Measurements from ENCODE around the gene DEF6. TPM values are rescaled to one million over a fixed set of nuclear protein-coding genes. Genes with fewer than 3 reads are reported as not detected.

DEF6 gene, protein sequence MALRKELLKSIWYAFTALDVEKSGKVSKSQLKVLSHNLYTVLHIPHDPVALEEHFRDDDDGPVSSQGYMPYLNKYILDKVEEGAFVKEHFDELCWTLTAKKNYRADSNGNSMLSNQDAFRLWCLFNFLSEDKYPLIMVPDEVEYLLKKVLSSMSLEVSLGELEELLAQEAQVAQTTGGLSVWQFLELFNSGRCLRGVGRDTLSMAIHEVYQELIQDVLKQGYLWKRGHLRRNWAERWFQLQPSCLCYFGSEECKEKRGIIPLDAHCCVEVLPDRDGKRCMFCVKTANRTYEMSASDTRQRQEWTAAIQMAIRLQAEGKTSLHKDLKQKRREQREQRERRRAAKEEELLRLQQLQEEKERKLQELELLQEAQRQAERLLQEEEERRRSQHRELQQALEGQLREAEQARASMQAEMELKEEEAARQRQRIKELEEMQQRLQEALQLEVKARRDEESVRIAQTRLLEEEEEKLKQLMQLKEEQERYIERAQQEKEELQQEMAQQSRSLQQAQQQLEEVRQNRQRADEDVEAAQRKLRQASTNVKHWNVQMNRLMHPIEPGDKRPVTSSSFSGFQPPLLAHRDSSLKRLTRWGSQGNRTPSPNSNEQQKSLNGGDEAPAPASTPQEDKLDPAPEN
- total RNA-seq = 0.31 TPM in 1 of 2 replicates, not detected in the other
- polyA plus RNA-seq (2012) = 0.77 TPM

DNA sequence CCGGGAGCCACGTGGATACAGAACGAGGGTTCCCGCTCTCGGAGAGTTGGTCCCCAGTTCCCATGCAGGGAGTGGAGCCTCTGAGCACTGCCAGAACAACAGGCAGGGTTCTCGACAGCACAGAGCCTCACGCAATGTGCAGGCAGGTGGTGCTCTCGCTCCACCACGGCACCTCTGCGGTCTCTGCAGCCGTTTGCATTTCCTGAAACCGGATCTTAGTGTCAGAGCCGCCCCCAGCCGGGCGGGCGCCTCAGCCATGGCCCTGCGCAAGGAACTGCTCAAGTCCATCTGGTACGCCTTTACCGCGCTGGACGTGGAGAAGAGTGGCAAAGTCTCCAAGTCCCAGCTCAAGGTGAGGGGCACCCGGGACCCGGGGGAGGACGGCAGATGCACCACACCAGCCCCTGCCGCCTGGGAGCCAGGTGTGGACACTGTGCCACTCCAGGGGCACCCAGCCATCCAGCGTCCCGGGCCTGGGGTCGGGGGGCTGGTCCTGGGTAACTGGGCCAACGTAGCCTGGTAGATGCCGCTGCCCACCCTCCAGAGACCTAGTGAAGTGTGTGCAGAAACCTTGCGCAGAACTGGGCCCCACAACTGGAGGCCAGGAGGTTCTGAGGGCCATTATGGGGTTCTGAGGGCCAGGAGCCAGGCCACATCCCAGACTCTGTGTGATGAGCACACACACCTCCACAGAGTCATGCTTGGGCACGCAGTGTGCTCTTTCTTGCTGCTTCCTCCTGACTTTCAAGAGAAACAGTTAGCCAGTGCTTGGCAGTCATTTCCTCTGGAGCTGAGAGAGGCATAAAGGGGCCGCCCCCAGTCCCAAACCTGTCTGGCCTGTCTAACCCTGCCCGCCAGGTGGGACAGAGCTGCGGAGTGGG lies at the start of gene DEF6:
DEF6 (plus strand) TSS at position 218 of the 881 bp plus-strand sequence; CDS start at position 257, 39 bp downstream.
- no peak for DNase-seq (ENCODE audit: low read depth)

DNA sequence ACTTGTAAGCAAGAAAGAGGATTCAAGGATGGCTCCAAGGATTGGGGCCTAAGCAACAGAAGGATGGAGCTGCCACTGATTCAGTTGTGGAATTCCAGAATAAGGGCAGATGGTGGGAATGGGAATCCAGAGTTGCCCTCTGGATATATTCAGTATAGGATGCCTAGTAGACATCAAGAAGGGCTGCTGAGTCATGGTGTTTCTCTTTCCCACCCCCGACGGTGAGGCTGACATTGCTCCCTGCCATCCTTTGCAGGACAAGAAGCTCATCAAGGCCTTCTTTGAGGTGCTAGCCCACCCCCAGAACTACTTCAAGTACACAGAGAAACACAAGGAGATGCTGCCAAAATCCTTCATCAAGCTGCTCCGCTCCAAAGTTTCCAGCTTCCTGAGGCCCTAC lies 49.3 kb upstream of the DEF6 start:
- no peak for DNase-seq (ENCODE audit: low read depth)

DNA sequence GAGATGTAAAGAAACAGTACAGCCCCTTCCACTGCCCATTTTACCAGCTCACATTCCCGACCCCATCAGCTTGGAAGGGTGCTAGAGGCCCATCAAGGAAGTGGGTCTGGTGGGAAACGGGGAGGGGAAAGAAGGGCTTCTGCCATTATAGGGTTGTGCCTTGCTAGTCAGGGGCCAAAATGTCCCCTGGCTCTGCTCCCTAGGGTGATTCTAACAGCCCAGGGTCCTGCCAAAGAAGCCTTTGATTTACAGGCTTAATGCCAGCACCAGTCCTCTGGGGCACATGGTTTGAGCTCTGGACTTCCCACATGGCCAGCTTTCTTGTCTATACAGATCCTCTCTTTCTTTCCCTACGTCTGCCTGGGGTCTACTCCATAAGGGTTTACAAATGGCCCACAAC lies 48.7 kb upstream of the DEF6 start:
- no peak for DNase-seq (ENCODE audit: low read depth)

DNA sequence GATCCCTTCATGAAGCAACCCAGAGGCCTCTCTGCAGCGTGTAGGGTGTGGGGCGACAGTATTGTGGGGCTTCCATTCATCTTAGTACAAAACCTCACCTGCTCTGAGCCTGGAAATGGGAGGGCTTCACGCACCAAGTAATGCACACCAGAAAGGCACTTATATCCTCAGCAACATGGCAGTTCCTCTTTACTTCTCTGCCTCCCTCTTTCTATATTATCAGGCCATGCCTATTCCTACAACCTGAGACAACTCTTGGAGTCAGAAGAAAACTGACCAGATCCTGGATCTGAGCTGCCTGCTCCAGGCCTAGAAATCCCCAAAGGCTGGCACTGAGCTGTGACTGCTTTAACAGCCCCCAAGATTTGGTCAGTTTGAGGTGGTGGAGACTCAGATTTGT lies 45.7 kb upstream of the DEF6 start:
- no peak for DNase-seq (ENCODE audit: low read depth)

DNA sequence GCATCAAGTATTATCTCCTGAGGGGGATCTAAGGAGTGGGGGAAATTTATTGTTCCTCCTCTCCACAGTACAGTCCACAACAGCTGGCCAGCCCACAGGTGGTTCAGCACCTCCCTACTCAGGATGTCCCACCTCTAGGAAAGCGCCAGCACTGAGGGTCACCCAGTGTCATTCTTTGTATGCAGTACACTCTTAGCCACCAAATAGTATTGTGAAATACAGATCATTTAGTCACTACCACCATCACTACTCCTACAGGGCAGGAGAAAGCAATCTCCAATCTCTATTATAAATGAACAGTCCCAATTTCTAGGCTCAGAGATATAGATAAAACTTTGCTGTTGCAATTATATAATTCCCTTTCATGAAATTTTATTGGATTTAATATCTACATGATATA lies 44.4 kb upstream of the DEF6 start:
- no peak for DNase-seq (ENCODE audit: low read depth)

DNA sequence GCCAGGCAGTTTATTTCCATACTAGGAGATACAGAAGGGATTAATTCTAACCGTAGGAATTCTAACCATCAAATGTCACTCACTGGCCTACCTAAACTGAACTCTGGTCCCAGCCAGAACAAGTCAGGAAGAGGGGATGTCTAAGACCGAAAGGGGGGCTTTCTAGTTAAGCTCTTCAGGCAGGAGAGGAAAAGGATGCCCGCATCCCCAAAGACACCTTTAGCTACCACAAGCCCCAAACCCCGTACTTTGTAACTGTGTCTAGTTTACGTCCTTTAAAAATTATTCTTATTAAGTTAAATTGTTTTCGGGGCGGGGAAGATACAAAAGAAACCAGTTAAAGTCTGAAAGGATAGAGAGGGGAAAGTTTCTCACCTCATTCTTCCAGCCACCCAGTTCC lies 39.3 kb upstream of the DEF6 start:
- no peak for DNase-seq (ENCODE audit: low read depth)

DNA sequence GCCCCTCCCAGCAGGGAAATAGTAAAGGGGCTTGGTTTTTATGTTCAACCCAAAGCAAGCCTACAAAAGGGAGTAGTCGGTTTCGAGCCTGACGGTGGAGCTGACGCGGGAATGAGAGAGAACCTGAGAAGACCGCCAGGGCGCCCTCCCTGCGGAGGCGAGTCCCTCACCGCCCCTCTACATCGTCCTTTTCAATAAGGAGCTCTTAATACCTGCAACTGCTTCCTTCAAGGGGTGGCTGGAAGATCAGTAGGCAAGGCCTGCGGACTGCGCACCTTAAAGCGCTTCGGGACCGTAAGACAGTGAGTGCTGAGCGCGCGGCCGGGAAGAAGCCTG lies 38.8 kb upstream of the DEF6 start:
- DNase-seq (ENCODE audit: low read depth) = no peak

DNA sequence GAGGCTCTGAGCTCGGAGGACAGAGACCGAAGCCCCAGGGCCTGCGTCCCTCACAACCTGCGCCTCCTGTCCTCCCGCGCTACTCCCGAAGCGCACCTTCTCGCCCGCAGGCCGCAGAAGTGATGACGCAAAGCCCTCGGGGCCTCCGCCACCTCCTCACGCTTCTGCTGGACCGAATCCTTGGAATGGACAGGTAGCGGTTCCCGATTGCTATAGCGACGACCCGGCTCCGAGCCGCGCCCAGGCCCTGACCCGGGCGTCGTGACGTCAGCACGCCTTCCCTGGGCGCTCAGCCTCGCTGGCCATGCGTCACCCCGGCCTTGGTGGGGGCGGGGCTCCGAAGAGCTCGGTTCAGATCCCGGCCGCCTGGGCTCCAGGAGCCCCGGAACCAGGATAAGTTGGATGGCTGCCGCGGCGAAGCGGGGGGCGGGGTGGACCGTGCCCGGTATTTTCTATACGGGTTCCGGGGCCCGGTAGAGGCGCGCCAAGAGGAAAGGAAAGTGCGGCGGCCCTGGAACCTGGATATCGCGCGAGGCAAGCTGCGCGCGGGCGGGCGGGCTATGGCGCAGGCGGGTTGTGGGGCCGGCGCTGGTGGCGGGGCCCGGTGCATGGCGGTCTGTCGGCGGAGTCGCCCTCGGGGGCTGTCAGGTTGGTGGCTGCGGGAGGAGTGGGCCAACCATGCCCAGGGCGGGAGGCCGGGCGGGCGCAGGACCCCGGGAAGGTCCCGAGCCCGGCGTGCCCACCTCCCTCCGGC lies 38.2 kb upstream of the DEF6 start, which contains the start of gene ZNF76:
ZNF76 (plus strand) TSS at position 542 of the 754 bp plus-strand sequence. CDS start 21,417 bp downstream, outside the sequence.
- DNase-seq (ENCODE audit: low read depth) = peak; percentile 97

DNA sequence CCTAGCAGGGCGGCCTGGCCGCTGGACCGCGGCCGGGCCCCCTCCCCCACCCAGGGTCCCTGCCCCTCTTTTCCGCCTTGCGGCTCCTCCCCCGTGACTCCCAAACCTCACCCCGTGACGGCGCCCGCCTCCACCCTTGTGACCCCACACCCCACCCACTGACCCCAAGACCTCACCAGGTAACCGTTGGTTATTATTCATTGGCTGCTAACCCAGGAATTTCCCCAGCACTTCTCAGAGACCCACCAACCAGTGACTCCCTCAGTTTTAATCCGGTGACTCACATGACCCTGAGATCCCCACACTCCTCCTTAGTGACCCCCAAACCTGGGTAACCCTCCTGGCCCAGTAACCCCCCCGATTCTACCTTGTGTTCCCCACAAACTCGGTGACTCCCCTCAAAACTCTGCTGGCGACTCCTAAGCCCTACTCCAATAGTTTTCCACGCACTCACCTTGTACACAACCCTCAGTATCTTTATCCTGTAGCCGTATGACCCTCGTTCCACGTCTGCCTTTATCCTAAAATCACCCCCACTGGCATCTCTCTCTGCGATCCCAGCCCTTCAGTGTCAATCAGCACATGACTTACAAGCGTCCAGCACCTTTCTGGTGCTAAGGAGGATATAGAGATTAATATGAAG lies 37.5 kb upstream of the DEF6 start:
- peak; percentile 48 for DNase-seq (ENCODE audit: low read depth)

DNA sequence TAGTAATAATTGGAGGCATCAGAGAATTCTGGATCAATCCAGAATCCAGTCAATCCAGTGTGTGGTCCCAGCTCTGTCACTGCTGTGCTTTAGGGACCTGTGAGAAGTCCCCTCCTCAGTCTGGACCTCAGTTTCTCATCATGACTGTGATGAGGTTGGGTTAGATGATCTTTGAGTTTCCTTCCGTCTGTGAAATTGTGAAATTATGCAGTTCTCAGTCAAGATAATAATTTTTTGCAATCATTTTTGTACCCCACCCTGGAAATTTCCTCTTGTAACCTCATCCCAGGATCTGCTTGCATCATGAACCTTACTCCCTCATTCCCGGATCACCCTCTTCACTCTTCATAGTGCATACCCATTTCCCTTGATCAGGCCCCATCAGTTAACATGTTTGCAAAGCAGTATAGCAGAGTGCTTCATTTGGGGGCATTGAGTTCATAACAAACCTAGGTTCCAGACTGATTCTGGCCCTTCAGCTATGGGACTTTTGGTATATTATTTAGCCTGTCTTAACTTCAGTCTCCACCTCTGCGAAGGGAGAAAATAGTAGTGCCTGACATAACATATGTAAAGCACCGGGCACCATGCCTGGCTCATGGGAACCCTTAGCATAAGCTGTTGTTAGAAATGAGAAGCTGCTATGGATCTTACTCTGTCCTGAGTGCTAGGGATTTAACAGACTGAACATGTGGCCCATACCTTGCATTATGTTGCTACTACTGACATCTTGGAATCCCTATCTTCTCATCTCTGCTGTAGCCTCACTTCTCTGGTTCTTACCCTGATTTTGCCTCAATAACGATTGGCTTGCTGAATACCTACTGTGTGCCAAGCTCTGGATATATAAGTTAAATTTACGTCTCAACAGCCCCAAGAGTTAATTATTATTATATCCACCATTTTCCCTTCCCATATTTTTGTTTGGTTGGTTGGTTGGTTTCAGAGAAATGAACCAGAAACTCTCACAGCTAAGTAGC lies 36.7 kb upstream of the DEF6 start:
- DNase-seq (ENCODE audit: low read depth) = no peak

DNA sequence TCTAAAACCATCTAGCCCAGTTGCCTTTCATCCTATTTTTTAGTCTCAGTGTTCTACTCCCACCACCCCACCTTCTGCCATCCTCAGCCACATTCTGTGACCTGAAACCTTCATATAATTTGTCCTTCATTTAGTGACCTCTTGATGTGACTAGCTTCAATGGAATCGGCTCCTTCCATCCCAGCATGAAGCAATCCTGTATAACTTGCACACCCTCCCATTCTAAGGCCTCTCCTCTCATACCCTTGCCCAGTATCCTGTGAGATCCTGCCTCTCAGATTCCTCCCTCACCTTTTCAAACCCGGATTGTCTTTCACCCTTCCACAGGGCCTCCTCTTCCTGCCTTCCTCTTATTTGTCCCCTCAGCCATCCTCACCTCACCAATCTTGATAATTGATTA lies 35.0 kb upstream of the DEF6 start:
- no peak for DNase-seq (ENCODE audit: low read depth)

DNA sequence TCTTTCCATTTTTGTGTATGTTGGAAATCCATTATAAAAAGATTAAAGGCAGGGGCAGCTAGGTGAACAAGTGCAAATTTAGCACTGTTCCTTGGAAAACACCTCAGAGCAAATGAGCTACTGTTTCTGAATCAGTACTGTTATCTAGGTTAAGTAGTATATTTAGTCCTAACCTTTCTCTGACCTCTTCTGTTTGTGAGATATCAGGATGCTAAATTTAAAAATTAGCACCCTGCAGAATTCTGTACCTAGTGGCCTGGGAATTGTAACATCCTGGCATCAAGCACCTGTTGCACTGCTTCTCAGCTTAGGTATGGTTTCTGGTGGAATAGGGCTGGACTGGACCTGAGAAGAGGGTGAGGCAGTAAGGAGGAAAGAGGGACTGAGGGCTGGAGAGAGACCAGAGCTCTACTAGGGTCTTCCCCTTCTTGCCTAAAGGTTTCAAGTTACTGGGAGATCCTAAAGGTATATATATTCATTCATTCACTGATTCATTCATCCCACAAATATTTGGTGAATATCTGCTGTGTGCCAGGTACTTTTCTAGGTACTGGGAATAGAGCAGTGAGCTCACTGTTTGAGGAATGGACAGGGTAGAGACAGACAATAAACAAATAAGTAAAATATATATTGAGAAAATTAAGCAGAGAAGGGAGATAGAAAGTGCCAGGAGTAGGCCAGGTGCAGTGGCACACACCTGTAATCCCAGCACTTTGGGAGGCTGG lies 32.9 kb upstream of the DEF6 start:
- DNase-seq (ENCODE audit: low read depth) = no peak

DNA sequence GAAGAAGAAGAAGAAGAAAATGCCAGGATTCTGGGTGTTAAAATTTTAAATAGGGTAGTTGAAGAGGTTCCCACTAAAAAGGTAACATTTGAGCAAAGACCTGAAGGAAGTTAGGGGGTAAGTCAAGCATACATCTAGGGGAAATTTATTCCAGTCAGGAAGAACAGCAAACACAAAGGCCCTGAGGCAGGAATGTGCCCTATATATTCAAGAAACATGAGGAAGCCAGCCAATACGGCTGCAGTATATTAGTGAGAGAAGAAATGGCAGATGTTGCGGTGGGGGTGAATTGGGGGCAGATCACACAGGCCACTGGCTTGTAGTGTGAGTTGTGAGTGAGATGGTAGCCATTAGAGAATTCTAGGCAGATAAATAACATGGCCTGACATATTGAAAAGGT lies 32.1 kb upstream of the DEF6 start:
- DNase-seq (ENCODE audit: low read depth) = no peak

DNA sequence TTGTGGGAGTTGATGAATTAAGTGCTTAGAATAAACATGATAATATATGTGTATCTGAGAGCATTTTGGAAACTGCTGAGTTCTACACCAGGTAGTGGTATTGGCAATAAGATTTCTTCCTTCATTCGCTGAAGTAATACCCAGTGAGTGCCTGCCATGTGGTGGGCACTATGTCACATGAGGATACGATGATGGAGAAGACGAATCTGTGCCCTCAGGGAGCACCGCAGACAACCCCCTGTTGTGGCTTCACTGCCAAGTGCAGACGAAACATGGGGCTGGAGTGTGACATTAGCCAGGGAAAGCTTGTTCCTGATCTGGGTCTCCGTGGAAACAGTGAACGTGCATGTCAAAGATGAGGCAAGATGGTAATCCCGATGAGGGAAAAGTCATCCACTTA lies 30.2 kb upstream of the DEF6 start:
- DNase-seq (ENCODE audit: low read depth) = no peak

DNA sequence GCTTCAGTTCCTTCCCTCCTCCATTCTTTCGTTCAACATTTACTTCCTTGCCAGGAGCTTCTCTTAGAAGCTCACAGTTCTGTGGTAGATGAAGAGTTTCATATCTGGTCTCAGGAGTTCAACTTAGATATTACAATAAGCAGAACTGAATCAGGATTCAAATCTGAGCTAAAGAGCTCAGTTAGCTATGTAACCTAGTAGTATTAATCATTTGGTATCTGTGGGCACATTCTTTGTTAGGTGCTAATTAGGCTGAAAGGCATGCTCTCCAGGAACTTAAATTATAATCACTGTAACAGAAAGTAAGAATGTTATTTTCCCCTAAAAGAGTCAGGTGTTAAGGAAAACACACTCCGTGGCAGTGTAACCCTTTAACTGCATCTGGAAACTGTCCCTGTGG lies 29.7 kb upstream of the DEF6 start:
- no peak for DNase-seq (ENCODE audit: low read depth)

DNA sequence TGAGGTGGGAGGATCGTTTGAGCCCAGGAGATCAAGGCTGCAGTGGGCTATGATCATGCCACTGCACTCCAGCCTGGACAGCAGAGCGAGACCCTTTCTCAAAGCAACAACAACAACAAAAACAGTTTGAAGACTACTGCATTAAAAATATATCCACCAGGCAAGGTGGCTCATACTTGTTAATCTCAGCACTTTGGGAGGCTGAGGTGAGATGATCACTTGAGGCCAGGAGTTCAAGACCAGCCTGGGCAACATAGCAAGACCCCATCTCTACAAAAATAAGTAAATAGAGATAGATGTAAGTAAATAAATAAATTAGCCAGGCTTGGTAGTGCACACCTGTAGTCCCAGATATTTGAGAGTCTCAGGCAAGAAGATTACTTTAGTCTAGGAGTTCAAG lies 25.6 kb upstream of the DEF6 start:
- DNase-seq (ENCODE audit: low read depth) = no peak

DNA sequence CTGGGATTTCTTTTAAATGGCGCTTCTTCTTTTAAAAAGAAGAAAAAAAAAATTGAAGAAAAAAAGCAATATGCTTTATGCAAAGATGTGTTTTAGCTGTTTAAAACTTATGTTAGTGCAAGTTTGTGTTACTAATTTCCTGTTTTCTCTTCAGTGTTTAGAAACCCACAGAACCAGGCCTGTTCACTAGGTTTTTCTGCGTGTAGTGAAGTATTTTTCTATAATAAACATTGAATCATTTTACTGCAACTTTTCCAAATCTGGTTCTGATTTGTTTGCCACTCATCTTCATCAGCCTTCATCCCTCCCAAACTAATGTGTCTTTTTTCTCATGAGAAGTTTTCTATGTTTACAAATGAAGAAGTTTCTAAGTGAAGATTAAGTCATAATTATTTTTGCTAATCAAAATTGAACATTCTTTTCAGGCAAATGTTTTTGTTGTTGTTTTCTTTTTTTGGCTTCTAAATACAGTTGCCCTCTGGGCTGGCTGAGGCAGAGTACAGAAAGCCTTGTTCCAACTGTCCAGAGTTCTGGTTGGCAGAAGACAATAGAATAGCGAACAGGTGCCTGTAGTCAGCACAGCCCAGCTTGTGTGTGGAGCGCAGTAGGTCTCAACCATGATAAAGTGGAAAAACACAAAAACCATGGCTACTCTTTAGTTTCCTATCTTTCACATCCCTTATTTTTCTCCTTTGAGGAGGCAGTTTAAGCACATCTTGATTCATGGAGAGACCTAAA lies 23.6 kb upstream of the DEF6 start:
- no peak for DNase-seq (ENCODE audit: low read depth)

DNA sequence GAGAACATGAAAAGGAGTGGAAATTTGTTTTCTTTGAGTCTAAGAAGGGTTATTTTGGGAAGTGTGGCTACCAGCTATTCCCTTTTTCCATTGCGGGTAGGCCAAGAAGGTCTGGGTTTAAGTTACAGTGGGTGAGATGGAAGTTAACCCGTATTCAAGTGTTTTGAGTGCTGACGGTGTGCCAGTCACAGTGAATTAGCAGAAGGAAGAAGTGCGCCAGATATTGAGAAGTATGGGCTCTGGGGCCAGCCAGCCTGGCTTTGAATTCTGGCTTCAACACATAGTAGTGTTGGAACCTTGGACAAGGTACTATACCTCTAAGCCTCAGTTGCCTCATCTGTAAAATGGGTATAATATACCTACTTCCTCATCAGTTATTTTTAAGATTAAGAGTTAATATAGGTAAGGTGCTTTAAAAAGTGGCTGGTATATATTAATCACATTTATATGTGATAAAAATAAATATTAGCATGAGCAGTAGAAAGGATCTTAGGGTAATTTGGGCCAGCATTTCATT lies 21.8 kb upstream of the DEF6 start:
- DNase-seq (ENCODE audit: low read depth) = no peak
